ENCODE data around the gene DLG2. TPM values are rescaled to one million over a fixed set of nuclear protein-coding genes. Genes with fewer than 3 reads are reported as not detected.
A peak's percentile ranks its signal among the peaks of the same experiment; 100 is the strongest.

Gene DLG2
- total and polyA plus RNA-seq, 9 of the 15 experiments (the other 6 are each of a cell fraction or from before 2014, with no cell fraction given) = 0.52 to 1.6 (median 0.95) TPM

DNA sequence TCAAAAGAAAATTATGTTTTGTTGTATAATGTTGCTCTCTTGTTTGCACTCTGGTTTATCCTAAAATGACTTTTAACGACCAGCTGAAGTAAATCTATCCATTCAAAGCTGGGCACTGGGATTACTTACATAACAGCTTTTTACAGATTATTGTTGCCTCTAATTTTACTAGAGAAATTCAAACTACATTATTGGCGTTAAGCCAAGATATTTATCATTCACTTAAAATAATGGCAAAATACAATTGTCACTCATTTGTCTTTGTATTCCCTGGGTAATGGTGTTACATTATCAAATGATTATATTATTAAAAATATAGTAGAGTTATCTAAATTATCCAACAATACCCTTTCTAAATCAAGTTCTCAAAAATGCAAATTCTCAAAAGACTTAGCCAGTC, 30.3 kb downstream of the DLG2 start:
- intact Hi-C loops (cut with micrococcal nuclease) = loop anchor here (5.0 to 10.0 kb wide), 5 partner anchors 65 to 820 kb away; no protein-coding TSS in a partner anchor
- CTCF ChIA-PET (ENCODE audit: low intra/inter-chr PET ratio) = no interaction called here
- no TSS peak for BruUV-seq (replicated peaks)

More for the DNA sequence above, 30.3 kb downstream of the DLG2 start:
- ATAC-seq (no peak), FAIRE-seq (no peak), DNase-seq (ENCODE audit: extremely low read depth in 1 of 4, low spot score in 3 of 4) (no peak)
- in situ Hi-C loops (cut with MboI) = no loop called here
- no peaks in the 10 kb centered on the region for H4K20me1 ChIP-seq (replicated peaks; ENCODE audit: control insufficient read depth, insufficient read depth, low read length)
- POLR2A ChIA-PET = no interaction called here
- H3K27me3 ChIP-seq (ENCODE audit: control insufficient read depth in 2 of 2, insufficient read depth in 2 of 2, low read length in 2 of 2) = no peaks in the 10 kb centered on the region
- H3K9me3 ChIP-seq (replicated peaks; ENCODE audit: control insufficient read depth, insufficient read depth, low read depth, low read length) = no peaks in the 10 kb centered on the region
- no peak overlapping the region for H3K9ac ChIP-seq (ENCODE audit: insufficient read depth in 1 of 2, low read depth in 2 of 2, low read length in 2 of 2)
- no peak overlapping the region for H3K4me3 ChIP-seq
- WGBS (ENCODE audit: insufficient coverage, low coverage, missing lambda C conversion rate) = 0% methylated on average over 2 of the region's 2 CpGs
- no peak overlapping the region for H3K4me2 ChIP-seq (ENCODE audit: insufficient read depth, low read length)
- no peaks in the 10 kb centered on the region; a peak in 2 of 5 replicates for H3K4me1 ChIP-seq (replicated peaks in 1 of 2; ENCODE audit: control insufficient read depth in 2 of 2, insufficient read depth in 2 of 2, low read length in 2 of 2)
- no peak overlapping the region for H2AFZ ChIP-seq (ENCODE audit: low read depth, low read length)
- H3K9me1 ChIP-seq (ENCODE audit: control insufficient read depth, insufficient read depth, low read length) = no peaks in the 10 kb centered on the region
- no peak for TF ChIP-seq NELFE (IDR thresholded peaks at IDR 0.05; ENCODE audit: insufficient read depth, insufficient read length)
- TF ChIP-seq CBX5 (IDR thresholded peaks at IDR 0.05; ENCODE audit: borderline replicate concordance, low read depth) = no peak
- TF ChIP-seq SRF (CRISPR knock-in tag; IDR thresholded peaks at IDR 0.05) = no peak
- TF ChIP-seq ZNF224 (CRISPR knock-in tag; IDR thresholded peaks at IDR 0.05) = no peak
- TF ChIP-seq NFIX (CRISPR knock-in tag; IDR thresholded peaks at IDR 0.05; ENCODE audit: low read depth) = peak; percentile 65
- peak; percentile 79 for TF ChIP-seq NFIC (IDR thresholded peaks at IDR 0.05)
- no peak for TF ChIP-seq DLX4 (CRISPR knock-in tag; IDR thresholded peaks at IDR 0.05)
- TF ChIP-seq ASH1L (IDR thresholded peaks at IDR 0.05; ENCODE audit: borderline replicate concordance, low read depth, partially characterized antibody) = no peak
- TF ChIP-seq E2F3 (CRISPR knock-in tag; IDR thresholded peaks at IDR 0.05) = no peak
- TF ChIP-seq ZNF408 (CRISPR knock-in tag; IDR thresholded peaks at IDR 0.05; ENCODE audit: low read depth) = no peak
- TF ChIP-seq ZNF124 (CRISPR knock-in tag; IDR thresholded peaks at IDR 0.05) = no peak
- no peak overlapping the region for H3K27ac ChIP-seq (ENCODE audit: extremely low read depth, low read depth, low read length)
- no peaks in the 10 kb centered on the region for H3K79me2 ChIP-seq (ENCODE audit: control insufficient read depth, insufficient read depth, low read length)
- no peaks in the 10 kb centered on the region for H3K36me3 ChIP-seq (ENCODE audit: control insufficient read depth, insufficient read depth, low read length)

Measured in K562 (cell line).